Left ventricle myocardium inferior (tissue), 1 donor: ENCODE measurements around the gene ETV4. TPM values are rescaled to one million over a fixed set of nuclear protein-coding genes. Genes with fewer than 3 reads are reported as not detected.
"Not testable (repeated sequence)": the region's sequence is repeated elsewhere in the genome, so short reads cannot be mapped to it uniquely, and the experiment has no call there.

ENCODE experiments used
- DNase-seq: peaks from one replicate; pipeline ENCODE4 v3.0.0-alpha.2; 2020
- H3K27ac ChIP-seq: fragments of 200-600 bp; replicated peaks from 2 replicates; pipeline ENCODE4 v1.8.0; 2021
- H3K27me3 ChIP-seq: fragments of 200-600 bp; 2 replicates; pipeline ENCODE4 v1.8.0; 2021; ENCODE audit warnings: low read depth
- H3K36me3 ChIP-seq: fragments of 200-600 bp; 2 replicates; pipeline ENCODE4 v1.8.0; 2021
- H3K4me1 ChIP-seq: fragments of 200-600 bp; 2 replicates; pipeline ENCODE4 v1.8.0; 2021
- H3K4me3 ChIP-seq: fragments of 200-600 bp; 2 replicates; pipeline ENCODE4 v1.8.0; 2021; ENCODE audit warnings: mild to moderate bottlenecking, moderate library complexity
- H3K9me3 ChIP-seq: fragments of 200-600 bp; replicated peaks from 2 replicates; pipeline ENCODE4 v1.8.0; 2021
- intact Hi-C: fragments of 100-400 bp; cut with micrococcal nuclease; formaldehyde crosslinking; loops from one replicate; pipeline ENCODE4 v1.11.0; 2022
- total RNA-seq: library from RNA; stranded (reverse); fragmentation: NEBNext Ultra II Directional; extraction: Animal tissue kit (Norgen Biotek cat#: 25700); gene quantifications from one replicate; pipeline ENCODE4 v1.2.1, GENCODE V29; 2021
- TF ChIP-seq, protein P1 (sequence below): fragments of 200-600 bp; IDR thresholded peaks from 2 replicates; pipeline ENCODE4 v1.8.0; 2021; ENCODE audit warnings: antibody characterized with exemption, mild to moderate bottlenecking, borderline replicate concordance
- donor health status: DM: no; HTN: yes; CAD: no; lungs with severe emphysema.

Gene ETV4
- total RNA-seq, 1 donor from 2014 or later = 0.60 TPM

DNA sequence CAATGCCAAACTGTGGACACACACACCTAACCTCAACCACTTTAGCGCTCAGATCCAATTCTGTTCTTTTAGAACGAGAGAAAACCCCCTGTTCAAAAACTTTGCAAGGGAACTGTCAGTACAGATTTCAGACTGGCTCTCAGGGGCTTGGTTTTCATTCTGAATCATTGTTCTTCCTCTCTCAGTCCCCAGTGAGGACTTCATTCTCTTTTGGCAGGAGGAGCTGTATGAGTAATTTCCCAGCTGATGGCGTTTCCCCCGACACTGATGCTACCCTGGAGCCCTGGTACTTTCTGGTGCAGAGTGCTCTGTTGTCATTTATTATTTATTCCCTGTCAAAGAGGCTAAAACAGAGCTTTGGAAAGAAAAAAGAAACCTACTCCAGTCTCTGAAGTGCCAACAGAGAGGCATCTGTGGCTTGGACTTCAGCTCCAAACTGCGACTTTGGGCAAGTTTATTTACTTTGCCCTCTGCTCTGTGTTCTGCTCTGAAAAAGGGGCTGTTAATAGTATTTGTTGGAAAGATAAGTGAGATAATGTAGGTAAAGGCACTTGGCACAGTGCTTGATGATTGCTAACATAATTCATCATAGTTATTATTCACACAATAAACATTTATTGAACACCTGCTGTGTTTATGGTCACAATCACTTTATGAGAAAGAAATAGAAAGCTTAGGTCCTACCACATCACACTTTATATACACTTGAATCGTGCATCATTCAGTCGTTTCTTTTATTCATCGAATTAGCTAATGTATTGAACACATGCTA, 28.3 kb downstream of the ETV4 start:
- Histone ChIP-seq H3K4me3 (no peak overlapping the region), H3K27ac (peak overlapping the region; percentile 42), H3K36me3 (peaks cover 86% of the 10 kb centered on the region), H3K4me1 (peaks cover 36% of the 10 kb centered on the region), H3K9me3 (no peaks in the 10 kb centered on the region), H3K27me3 (no peaks in the 10 kb centered on the region)
- DNase-seq = no peak
- TF ChIP-seq, protein P1, sequence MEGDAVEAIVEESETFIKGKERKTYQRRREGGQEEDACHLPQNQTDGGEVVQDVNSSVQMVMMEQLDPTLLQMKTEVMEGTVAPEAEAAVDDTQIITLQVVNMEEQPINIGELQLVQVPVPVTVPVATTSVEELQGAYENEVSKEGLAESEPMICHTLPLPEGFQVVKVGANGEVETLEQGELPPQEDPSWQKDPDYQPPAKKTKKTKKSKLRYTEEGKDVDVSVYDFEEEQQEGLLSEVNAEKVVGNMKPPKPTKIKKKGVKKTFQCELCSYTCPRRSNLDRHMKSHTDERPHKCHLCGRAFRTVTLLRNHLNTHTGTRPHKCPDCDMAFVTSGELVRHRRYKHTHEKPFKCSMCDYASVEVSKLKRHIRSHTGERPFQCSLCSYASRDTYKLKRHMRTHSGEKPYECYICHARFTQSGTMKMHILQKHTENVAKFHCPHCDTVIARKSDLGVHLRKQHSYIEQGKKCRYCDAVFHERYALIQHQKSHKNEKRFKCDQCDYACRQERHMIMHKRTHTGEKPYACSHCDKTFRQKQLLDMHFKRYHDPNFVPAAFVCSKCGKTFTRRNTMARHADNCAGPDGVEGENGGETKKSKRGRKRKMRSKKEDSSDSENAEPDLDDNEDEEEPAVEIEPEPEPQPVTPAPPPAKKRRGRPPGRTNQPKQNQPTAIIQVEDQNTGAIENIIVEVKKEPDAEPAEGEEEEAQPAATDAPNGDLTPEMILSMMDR = no peak
- intact Hi-C loops = no loop called here

DNA sequence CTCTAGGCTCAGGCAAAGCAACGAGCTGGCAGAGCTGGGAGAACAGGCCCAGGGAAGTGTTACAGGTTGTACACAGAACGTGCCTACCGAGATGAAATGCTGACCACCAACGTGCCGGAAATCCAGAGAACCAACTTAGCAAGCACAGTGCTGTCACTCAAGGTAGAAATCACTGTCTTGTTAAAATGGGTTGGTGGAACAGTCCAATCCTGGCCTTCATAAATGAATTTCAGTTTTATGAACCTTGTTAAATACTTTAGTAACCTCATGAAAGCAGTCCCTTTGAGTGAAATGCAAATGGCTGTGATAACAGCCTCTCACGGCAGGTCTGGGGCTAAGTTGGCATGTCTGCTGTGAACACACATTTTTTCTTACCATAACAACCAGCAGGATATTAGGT, 29.0 kb downstream of the ETV4 start:
- TF ChIP-seq, protein P1 = no peak
- no peak for DNase-seq
- Histone ChIP-seq H3K4me1 (peaks cover 36% of the 10 kb centered on the region), H3K36me3 (peaks cover 86% of the 10 kb centered on the region), H3K4me3 (no peak overlapping the region), H3K9me3 (no peaks in the 10 kb centered on the region), H3K27me3 (no peaks in the 10 kb centered on the region), H3K27ac (peak overlapping the region; percentile 42)
- intact Hi-C loops = no loop called here

DNA sequence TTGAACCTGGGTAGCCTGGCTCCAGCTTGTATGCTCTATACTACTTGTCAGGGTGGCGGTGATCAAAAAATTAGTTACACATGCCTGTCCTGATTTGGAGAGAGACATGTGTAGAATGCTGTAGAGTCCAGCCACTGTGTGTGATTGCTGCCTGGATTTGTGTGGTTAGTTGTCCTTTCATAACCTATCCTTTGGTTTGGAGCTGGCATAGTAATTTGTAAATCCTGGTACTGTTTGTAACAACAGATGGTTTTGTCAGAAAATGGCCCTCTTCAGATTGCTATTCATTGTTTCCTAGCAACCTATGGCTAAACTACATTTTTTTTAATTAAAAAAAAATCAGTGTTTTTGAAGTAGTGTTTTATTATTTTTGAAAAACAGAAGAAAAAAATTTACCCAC, 30.5 kb downstream of the ETV4 start:
- intact Hi-C loops = no loop called here
- TF ChIP-seq, protein P1 = no peak
- peaks cover 86% of the 10 kb centered on the region for H3K36me3 ChIP-seq
- peak overlapping the region; percentile 45 for H3K27ac ChIP-seq
- H3K4me1 ChIP-seq = peaks cover 36% of the 10 kb centered on the region
- H3K9me3 ChIP-seq = no peaks in the 10 kb centered on the region
- no peaks in the 10 kb centered on the region for H3K27me3 ChIP-seq
- H3K4me3 ChIP-seq = no peak overlapping the region
- no peak for DNase-seq

DNA sequence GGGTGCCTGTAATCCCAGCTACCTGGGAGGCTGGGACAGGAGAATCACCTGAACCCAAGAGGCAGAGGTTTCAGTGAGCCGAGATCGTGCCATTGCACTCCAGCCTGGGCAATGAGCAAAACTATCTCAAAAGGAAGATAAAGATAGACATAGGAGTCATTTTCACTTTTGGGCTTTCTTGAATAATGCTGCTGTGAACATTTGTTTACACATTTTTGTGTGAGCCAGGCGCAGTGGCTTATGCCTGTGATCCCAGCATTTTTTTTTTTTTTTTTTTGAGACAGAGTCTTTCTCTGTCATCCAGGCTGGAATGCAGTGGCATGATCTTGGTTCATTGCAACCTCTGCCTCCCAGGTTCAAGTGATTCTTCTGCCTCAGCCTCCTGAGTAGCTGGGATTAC, 34.9 kb downstream of the ETV4 start:
- H3K4me3 ChIP-seq, H3K27ac ChIP-seq, H3K27me3 ChIP-seq, H3K9me3 ChIP-seq, intact Hi-C loops, DNase-seq: not testable (repeated sequence)
- Histone ChIP-seq H3K4me1 (peaks cover 19% of the 10 kb centered on the region), H3K36me3 (peaks cover 95% of the 10 kb centered on the region)

DNA sequence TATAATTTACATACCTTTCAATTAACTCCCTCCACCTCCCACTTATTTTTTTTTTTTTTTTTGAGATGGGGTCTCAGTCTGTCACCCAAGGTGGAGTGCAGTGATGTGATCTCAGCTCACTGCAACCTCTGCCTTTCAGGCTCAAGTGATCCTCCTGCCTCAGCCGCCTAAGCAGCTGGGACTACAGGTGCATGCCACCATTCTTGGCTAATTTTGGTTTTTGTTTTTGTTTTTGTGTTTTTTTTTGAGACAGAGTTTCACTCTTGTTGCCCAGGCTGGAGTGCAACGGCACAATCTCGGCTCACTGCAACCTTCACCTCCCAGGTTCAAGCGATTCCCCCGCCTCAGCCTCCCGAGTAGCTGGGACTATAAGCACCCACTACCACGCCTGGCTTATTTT, 36.7 kb downstream of the ETV4 start:
- H3K4me3 ChIP-seq, H3K4me1 ChIP-seq, H3K27me3 ChIP-seq, intact Hi-C loops, H3K9me3 ChIP-seq, DNase-seq, H3K27ac ChIP-seq: not testable (repeated sequence)
- H3K36me3 ChIP-seq = peaks cover 99% of the 10 kb centered on the region

DNA sequence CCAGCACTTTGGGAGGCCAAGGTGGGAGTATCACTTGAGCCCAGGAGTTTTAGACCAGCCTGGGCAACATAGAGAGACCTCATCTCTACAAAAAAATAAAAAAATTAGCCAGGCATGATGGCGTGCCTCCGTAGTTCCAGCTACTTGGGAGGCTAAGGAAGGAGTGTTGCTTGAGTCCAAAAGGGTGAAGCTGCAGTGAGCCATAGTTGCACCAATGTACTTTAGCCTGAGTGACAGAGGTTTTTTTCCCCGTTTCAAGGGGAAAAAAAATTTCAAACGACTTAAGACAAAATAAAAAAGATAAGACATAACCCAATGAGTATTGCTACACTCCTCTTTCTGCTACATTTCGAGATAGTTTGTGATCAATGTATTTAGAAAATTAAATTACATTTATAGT, 55.5 kb downstream of the ETV4 start:
- H3K27me3 ChIP-seq = no peaks in the 10 kb centered on the region
- DNase-seq = no peak
- TF ChIP-seq, protein P1 = no peak
- H3K4me1 ChIP-seq = peaks cover 31% of the 10 kb centered on the region
- no peak overlapping the region for H3K27ac ChIP-seq
- no peaks in the 10 kb centered on the region for H3K9me3 ChIP-seq
- H3K4me3 ChIP-seq = no peak overlapping the region
- peaks cover 65% of the 10 kb centered on the region for H3K36me3 ChIP-seq
- intact Hi-C loops = no loop called here
